Naive thymus-derived CD4-positive, alpha-beta T cell (primary cell): Measurements from ENCODE around the gene PARN. TPM values are rescaled to one million over a fixed set of nuclear protein-coding genes. Genes with fewer than 3 reads are reported as not detected.

ENCODE experiments used
- ATAC-seq: fragments of 150-1000 bp; cut with Tn5 transposase; 2 replicates; pipeline ENCODE4 v1.10.0; 2021; ENCODE audit warnings: mild to moderate bottlenecking, moderate library complexity
- CTCF ChIA-PET: fragments of 350-600 bp; sonication (Branson Sonifier 250); formaldehyde crosslinking; loops from one replicate; lab custom pipeline; 2021; ENCODE audit warnings: antibody characterized with exemption; lab: Charles Lee
- POLR2A ChIA-PET: fragments of 350-600 bp; sonication (Branson Sonifier 250); formaldehyde crosslinking; loops from one replicate; lab custom pipeline; 2021; ENCODE audit warnings: antibody characterized with exemption, inconsistent platforms; lab: Charles Lee
- DNase-seq, 9 donors: peaks; one replicate each; pipeline versions ENCODE4 v3.0.0 to v3.0.0-alpha.2; 2020 to 2022; ENCODE audit warnings: mixed read lengths in 1 of 9
- H3K27ac ChIP-seq: one replicate; pipeline ENCODE4 v1.7.0; 2013; ENCODE audit warnings: mild to moderate bottlenecking, low read depth, low read length, moderate library complexity
- H3K27me3 ChIP-seq, 2 donors: one replicate each; pipeline ENCODE4 v1.7.0; 2013; ENCODE audit warnings: low read length in 2 of 2, mild to moderate bottlenecking in 2 of 2, moderate library complexity in 2 of 2; ENCODE audit not compliant: control insufficient read depth in 2 of 2, insufficient read depth in 2 of 2
- H3K36me3 ChIP-seq, 3 experiments: 1 replicate in 2 of 3; 2 replicates in 1 of 3; pipeline ENCODE4 v1.7.0; 2013; ENCODE audit warnings: low read length in 3 of 3, mild to moderate bottlenecking in 3 of 3, moderate library complexity in 1 of 3; ENCODE audit not compliant: insufficient read depth in 3 of 3, control insufficient read depth in 2 of 3
- H3K4me1 ChIP-seq, 2 donors: one replicate each; pipeline ENCODE4 v1.7.0; 2013; ENCODE audit warnings: low read length in 2 of 2, mild to moderate bottlenecking in 2 of 2, moderate library complexity in 1 of 2; ENCODE audit not compliant: control insufficient read depth in 2 of 2, insufficient read depth in 2 of 2
- H3K4me3 ChIP-seq: 2 replicates; pipeline ENCODE4 v1.7.0; 2013; ENCODE audit warnings: mild to moderate bottlenecking, low read length
- H3K9me3 ChIP-seq, 3 experiments: 1 replicate in 2 of 3; 2 replicates in 1 of 3; pipeline ENCODE4 v1.7.0; 2013; ENCODE audit warnings: low read length in 3 of 3; ENCODE audit not compliant: control insufficient read depth in 2 of 3
- H3K27ac Mint-ChIP-seq, 9 donors: one replicate each; pipeline ENCODE4 v1.8.0; 2020 to 2022; ENCODE audit warnings: mixed read lengths in 9 of 9, mild to moderate bottlenecking in 8 of 9, moderate library complexity in 5 of 9, inconsistent platforms in 2 of 9
- H3K27me3 Mint-ChIP-seq, 5 donors: one replicate each; pipeline ENCODE4 v1.8.0; 2021 to 2022; ENCODE audit warnings: mixed read lengths in 5 of 5, mild to moderate bottlenecking in 1 of 5
- H3K36me3 Mint-ChIP-seq, 5 donors: one replicate each; pipeline ENCODE4 v1.8.0; 2020 to 2022; ENCODE audit warnings: mixed read lengths in 5 of 5, mild to moderate bottlenecking in 3 of 5, inconsistent platforms in 1 of 5
- H3K4me1 Mint-ChIP-seq, 7 donors: one replicate each; pipeline ENCODE4 v1.8.0; 2020 to 2022; ENCODE audit warnings: mixed read lengths in 7 of 7, mild to moderate bottlenecking in 3 of 7, inconsistent platforms in 1 of 7
- H3K4me3 Mint-ChIP-seq, 10 donors: one replicate each; pipeline ENCODE4 v1.8.0; 2020 to 2022; ENCODE audit warnings: mild to moderate bottlenecking in 10 of 10, mixed read lengths in 10 of 10, moderate library complexity in 6 of 10, inconsistent platforms in 2 of 10
- H3K9me3 Mint-ChIP-seq, 11 donors: one replicate each; pipeline ENCODE4 v1.8.0; 2020 to 2022; ENCODE audit warnings: mixed read lengths in 11 of 11, mild to moderate bottlenecking in 4 of 11, inconsistent platforms in 1 of 11, moderate library complexity in 1 of 11
- intact Hi-C, 2 donors: fragments of 100-400 bp; cut with micrococcal nuclease; formaldehyde crosslinking; loops; one replicate each; pipeline ENCODE4 v1.15.1; 2023
- polyA plus RNA-seq, 2 donors: library from polyadenylated mRNA; unstranded; fragments of 300-500 nt; fragmentation: Illumina TruSeq; gene quantifications; one replicate each; pipeline ENCODE4 v1.2.3, GENCODE V29; 2021
- total RNA-seq, 6 experiments: library from RNA in 5 of 6; stranded (reverse) in 5 of 6; gene quantifications; 1 replicate in 5 of 6; 2 replicates in 1 of 6; pipeline ENCODE4 v1.2.3 and lab custom pipeline; 2021 to 2026

PARN gene
- total and polyA plus RNA-seq, 7 experiments from 2014 or later, result 41.6 to 51.4 (median 46.9) TPM

- no peaks in the 10 kb centered on the region for H3K27me3 Mint-ChIP-seq
- H3K36me3 Mint-ChIP-seq, result peaks cover 10 to 53% (median 26%) of the 10 kb centered on the region in 5 donors
- H3K27ac ChIP-seq, result no peak overlapping the region
- H3K9me3 ChIP-seq, result no peaks in the 10 kb centered on the region
- H3K36me3 ChIP-seq, result peaks cover 0 to 3% (median 0%) of the 10 kb centered on the region in 3 experiments
- no peaks in the 10 kb centered on the region for H3K4me1 ChIP-seq
- DNase-seq (no peak), ATAC-seq (no peak)
- intact Hi-C loops, result no loop called here
- peaks cover 0 to 8% (median 0%) of the 10 kb centered on the region in 11 donors for H3K9me3 Mint-ChIP-seq
- ChIA-PET CTCF (interaction anchor here (1.0 kb wide), 1 partner anchor 15 kb away, joined by 3 read pairs; no protein-coding TSS in a partner anchor), POLR2A (no interaction called here)
- H3K4me1 Mint-ChIP-seq, result peaks cover 0 to 16% (median 0%) of the 10 kb centered on the region in 7 donors
- H3K4me3 Mint-ChIP-seq, result no peak overlapping the region
- no peaks in the 10 kb centered on the region for H3K27me3 ChIP-seq
- H3K27ac Mint-ChIP-seq, result peak overlapping the region in 1 of 9 donors; percentile 7
- no peak overlapping the region for H3K4me3 ChIP-seq
These were observed 156.6 kb downstream of the PARN start for GRCh38 chr16:14473488-14473887.

GRCh38 chr16:14472357-14472756 lies 157.7 kb downstream of the PARN start:
- Histone ChIP-seq H3K36me3 (peaks cover 0 to 3% (median 0%) of the 10 kb centered on the region in 3 experiments), H3K27me3 (no peaks in the 10 kb centered on the region), H3K9me3 (no peaks in the 10 kb centered on the region), H3K27ac (no peak overlapping the region), H3K4me3 (no peak overlapping the region), H3K4me1 (no peaks in the 10 kb centered on the region)
- ATAC-seq (no peak), DNase-seq (no peak)
- H3K9me3 Mint-ChIP-seq, result peaks cover 0 to 3% (median 0%) of the 10 kb centered on the region in 11 donors
- no peak overlapping the region for H3K27ac Mint-ChIP-seq
- no peak overlapping the region for H3K4me3 Mint-ChIP-seq
- no peaks in the 10 kb centered on the region for H3K27me3 Mint-ChIP-seq
- CTCF ChIA-PET, result interaction anchor here (1.0 kb wide), 1 partner anchor 14 kb away, joined by 3 read pairs; no protein-coding TSS in a partner anchor
- H3K4me1 Mint-ChIP-seq, result peaks cover 0 to 16% (median 0%) of the 10 kb centered on the region in 7 donors
- intact Hi-C loops, result no loop called here
- POLR2A ChIA-PET, result no interaction called here
- peaks cover 9 to 52% (median 29%) of the 10 kb centered on the region in 5 donors for H3K36me3 Mint-ChIP-seq

- Mint-ChIP-seq H3K4me3 (no peak overlapping the region), H3K4me1 (peaks cover 0 to 16% (median 0%) of the 10 kb centered on the region in 7 donors), H3K27ac (no peak overlapping the region), H3K27me3 (no peaks in the 10 kb centered on the region), H3K36me3 (peaks cover 9 to 55% (median 41%) of the 10 kb centered on the region in 5 donors), H3K9me3 (peaks cover 0 to 5% (median 0%) of the 10 kb centered on the region in 11 donors)
- POLR2A ChIA-PET, result no interaction called here
- H3K4me1 ChIP-seq, result no peaks in the 10 kb centered on the region
- H3K4me3 ChIP-seq, result no peak overlapping the region
- DNase-seq (no peak), ATAC-seq (no peak)
- CTCF ChIA-PET, result interaction anchor here (0.5 kb wide), 1 partner anchor 222 kb away, joined by 3 read pairs; no protein-coding TSS in a partner anchor
- no peaks in the 10 kb centered on the region for H3K27me3 ChIP-seq
- intact Hi-C loops, result no loop called here
- H3K27ac ChIP-seq, result no peak overlapping the region
- peaks cover 0 to 3% (median 0%) of the 10 kb centered on the region in 3 experiments for H3K36me3 ChIP-seq
- H3K9me3 ChIP-seq, result no peaks in the 10 kb centered on the region
These were observed 159.3 kb downstream of the PARN start for GRCh38 chr16:14470788-14471187.

- intact Hi-C loops, result no loop called here
- H3K4me1 Mint-ChIP-seq, result peaks cover 6 to 24% (median 12%) of the 10 kb centered on the region in 7 donors
- no peaks in the 10 kb centered on the region for H3K4me1 ChIP-seq
- DNase-seq (no peak), ATAC-seq (no peak)
- no peaks in the 10 kb centered on the region for H3K27me3 ChIP-seq
- no peak overlapping the region for H3K4me3 ChIP-seq
- no peak overlapping the region for H3K4me3 Mint-ChIP-seq
- peaks cover 7 to 67% (median 60%) of the 10 kb centered on the region in 5 donors for H3K36me3 Mint-ChIP-seq
- H3K27ac Mint-ChIP-seq, result no peak overlapping the region
- ChIA-PET CTCF (no interaction called here), POLR2A (no interaction called here)
- no peaks in the 10 kb centered on the region for H3K27me3 Mint-ChIP-seq
- H3K9me3 Mint-ChIP-seq, result peaks cover 0 to 31% (median 9%) of the 10 kb centered on the region in 11 donors
- H3K9me3 ChIP-seq, result peaks cover 0 to 6% (median 0%) of the 10 kb centered on the region in 3 experiments
- H3K36me3 ChIP-seq, result no peaks in the 10 kb centered on the region
- H3K27ac ChIP-seq, result no peak overlapping the region
These were observed 164.3 kb downstream of the PARN start for GRCh38 chr16:14465799-14466198.

GRCh38 chr16:14464796-14465195 lies 165.3 kb downstream of the PARN start:
- intact Hi-C loops, result no loop called here
- H3K4me3 ChIP-seq, result no peak overlapping the region
- Mint-ChIP-seq H3K27me3 (no peaks in the 10 kb centered on the region), H3K36me3 (peaks cover 7 to 72% (median 62%) of the 10 kb centered on the region in 5 donors), H3K4me3 (no peak overlapping the region), H3K9me3 (peaks cover 0 to 31% (median 9%) of the 10 kb centered on the region in 11 donors), H3K4me1 (peaks cover 6 to 24% (median 13%) of the 10 kb centered on the region in 7 donors), H3K27ac (peak overlapping the region in 1 of 9 donors; percentile 47)
- H3K27me3 ChIP-seq, result no peaks in the 10 kb centered on the region
- no peak overlapping the region for H3K27ac ChIP-seq
- H3K9me3 ChIP-seq, result peaks cover 0 to 6% (median 0%) of the 10 kb centered on the region in 3 experiments
- ChIA-PET CTCF (no interaction called here), POLR2A (no interaction called here)
- H3K4me1 ChIP-seq, result no peaks in the 10 kb centered on the region
- no peak for DNase-seq
- H3K36me3 ChIP-seq, result no peaks in the 10 kb centered on the region
- ATAC-seq, result no peak

GRCh38 chr16:14464192-14464591 lies 165.9 kb downstream of the PARN start:
- Mint-ChIP-seq H3K4me3 (no peak overlapping the region), H3K36me3 (peaks cover 7 to 72% (median 59%) of the 10 kb centered on the region in 5 donors), H3K9me3 (peaks cover 0 to 31% (median 9%) of the 10 kb centered on the region in 11 donors), H3K27ac (no peak overlapping the region), H3K4me1 (peaks cover 6 to 24% (median 13%) of the 10 kb centered on the region in 7 donors), H3K27me3 (no peaks in the 10 kb centered on the region)
- ATAC-seq (no peak), DNase-seq (no peak)
- CTCF ChIA-PET, result no interaction called here
- no peak overlapping the region for H3K4me3 ChIP-seq
- POLR2A ChIA-PET, result no interaction called here
- no peaks in the 10 kb centered on the region for H3K4me1 ChIP-seq
- no peak overlapping the region for H3K27ac ChIP-seq
- H3K27me3 ChIP-seq, result no peaks in the 10 kb centered on the region
- H3K36me3 ChIP-seq, result no peaks in the 10 kb centered on the region
- H3K9me3 ChIP-seq, result peaks cover 0 to 6% (median 0%) of the 10 kb centered on the region in 3 experiments
- intact Hi-C loops, result no loop called here

- H3K27ac ChIP-seq, result no peak overlapping the region
- peaks cover 0 to 31% (median 9%) of the 10 kb centered on the region in 11 donors for H3K9me3 Mint-ChIP-seq
- H3K4me3 Mint-ChIP-seq, result no peak overlapping the region
- POLR2A ChIA-PET, result no interaction called here
- CTCF ChIA-PET, result interaction anchor here (0.8 kb wide), 1 partner anchor 936 kb away, joined by 3 read pairs; no protein-coding TSS in a partner anchor
- peaks cover 7 to 67% (median 56%) of the 10 kb centered on the region in 5 donors for H3K36me3 Mint-ChIP-seq
- no peaks in the 10 kb centered on the region for H3K4me1 ChIP-seq
- H3K4me3 ChIP-seq, result no peak overlapping the region
- no peak for DNase-seq
- intact Hi-C loops, result no loop called here
- no peaks in the 10 kb centered on the region for H3K27me3 ChIP-seq
- no peaks in the 10 kb centered on the region for H3K27me3 Mint-ChIP-seq
- peak overlapping the region in 1 of 9 donors; percentile 24 for H3K27ac Mint-ChIP-seq
- peaks cover 0 to 6% (median 0%) of the 10 kb centered on the region in 3 experiments for H3K9me3 ChIP-seq
- peaks cover 6 to 29% (median 13%) of the 10 kb centered on the region in 7 donors for H3K4me1 Mint-ChIP-seq
- H3K36me3 ChIP-seq, result no peaks in the 10 kb centered on the region
- ATAC-seq, result no peak
These were observed 167.2 kb downstream of the PARN start for GRCh38 chr16:14462811-14463210.
